GM23338 (cell line): Measurements from ENCODE around the gene EHD3. TPM values are rescaled to one million over a fixed set of nuclear protein-coding genes. Genes with fewer than 3 reads are reported as not detected.

ENCODE experiments used
- ATAC-seq: fragments of 200-7000 bp; cut with Tn5 transposase; 3 replicates; pipeline ENCODE4 v1.9.1; 2020
- DNase-seq: peaks from one replicate; pipeline ENCODE4 v3.0.0-alpha.2; 2015; ENCODE audit warnings: low spot score
- H2AFZ ChIP-seq: fragments of 200-600 bp; sonication (generic); 2 replicates; pipeline ENCODE4 v1.8.0; 2016; ENCODE audit warnings: antibody characterized with exemption, mild to moderate bottlenecking, moderate library complexity
- H3F3A ChIP-seq: fragments of 200-600 bp; sonication (generic); replicated peaks from 2 replicates; pipeline ENCODE4 v1.8.0; 2017; ENCODE audit warnings: antibody characterized with exemption, mixed run types, low read depth
- H3K27ac ChIP-seq: fragments of 200-600 bp; sonication (generic); 2 replicates; pipeline ENCODE4 v1.6.1; 2016; ENCODE audit warnings: low read depth
- H3K27me3 ChIP-seq: fragments of 200-600 bp; sonication (generic); 2 replicates; pipeline ENCODE4 v1.8.0; 2016; ENCODE audit warnings: mild to moderate bottlenecking, mixed run types, moderate library complexity; ENCODE audit not compliant: insufficient read depth
- H3K36me3 ChIP-seq: fragments of 200-600 bp; sonication (generic); 2 replicates; pipeline ENCODE4 v1.8.0; 2016; ENCODE audit warnings: mild to moderate bottlenecking; ENCODE audit not compliant: insufficient read depth
- H3K4me1 ChIP-seq: fragments of 200-600 bp; sonication (generic); 2 replicates; pipeline ENCODE4 v1.8.0; 2016; ENCODE audit warnings: mild to moderate bottlenecking, moderate library complexity; ENCODE audit not compliant: insufficient read depth
- H3K4me2 ChIP-seq: fragments of 200-600 bp; sonication (generic); 2 replicates; pipeline ENCODE4 v1.7.1; 2017; ENCODE audit warnings: mixed run types
- H3K4me3 ChIP-seq: fragments of 200-600 bp; sonication (generic); 2 replicates; pipeline ENCODE4 v1.6.1; 2016; ENCODE audit warnings: mixed run types
- H3K79me2 ChIP-seq: fragments of 200-600 bp; sonication (generic); replicated peaks from 2 replicates; pipeline ENCODE4 v1.8.0; 2017; ENCODE audit warnings: mild to moderate bottlenecking; ENCODE audit not compliant: insufficient read depth
- H3K9me2 ChIP-seq: fragments of 200-600 bp; sonication (generic); 2 replicates; pipeline ENCODE4 v1.8.0; 2017; ENCODE audit not compliant: insufficient read depth
- H4K20me1 ChIP-seq: fragments of 200-600 bp; sonication (generic); replicated peaks from 2 replicates; pipeline ENCODE4 v1.8.0; 2017; ENCODE audit warnings: mild to moderate bottlenecking; ENCODE audit not compliant: insufficient read depth
- H3K27ac Mint-ChIP-seq: 2 replicates; pipeline ENCODE4 v1.8.0; 2020; ENCODE audit warnings: inconsistent platforms, mild to moderate bottlenecking, moderate library complexity, mixed read lengths
- H3K27me3 Mint-ChIP-seq: 3 replicates; pipeline ENCODE4 v1.8.0; 2022; ENCODE audit warnings: low read depth, mild to moderate bottlenecking, moderate library complexity, mixed read lengths, inconsistent platforms; ENCODE audit not compliant: insufficient read depth, poor library complexity
- H3K36me3 Mint-ChIP-seq: 3 replicates; pipeline ENCODE4 v1.8.0; 2021; ENCODE audit warnings: low read depth, mild to moderate bottlenecking, inconsistent platforms, moderate library complexity, mixed read lengths
- H3K4me1 Mint-ChIP-seq: 3 replicates; pipeline ENCODE4 v1.8.0; 2020; ENCODE audit warnings: mild to moderate bottlenecking, inconsistent platforms, mixed read lengths
- H3K4me3 Mint-ChIP-seq: 3 replicates; pipeline ENCODE4 v1.8.0; 2021; ENCODE audit warnings: moderate library complexity, mild to moderate bottlenecking, inconsistent platforms, mixed read lengths
- H3K9me3 Mint-ChIP-seq: 3 replicates; pipeline ENCODE4 v1.8.0; 2020; ENCODE audit warnings: moderate library complexity, mild to moderate bottlenecking, inconsistent platforms, mixed read lengths
- CREB1 ChIP-seq: fragments of 250-450 bp; sonication (Bioruptor Pico); IDR thresholded peaks from 2 replicates; pipeline ENCODE4 v1.5.0; 2020; ENCODE audit warnings: low read depth, mild to moderate bottlenecking, moderate library complexity
- CTCF ChIP-seq, 2 experiments: fragments of 200-600 bp in 1 of 2; sonication (generic) in 1 of 2; conservative IDR thresholded peaks; 2 replicates each; pipeline versions ENCODE4 v1.5.1 to v1.6.1; 2016 to 2017; ENCODE audit warnings: antibody characterized with exemption in 2 of 2, low read depth in 2 of 2, mild to moderate bottlenecking in 2 of 2, moderate library complexity in 1 of 2
- ETS1 ChIP-seq: IDR thresholded peaks from 2 replicates; pipeline ENCODE4 v1.6.1; 2016; ENCODE audit warnings: antibody characterized with exemption
- EZH2 ChIP-seq: fragments of 200-600 bp; sonication (generic); IDR thresholded peaks from one replicate; pipeline ENCODE4 v1.8.0; 2017; ENCODE audit warnings: antibody characterized with exemption, mild to moderate bottlenecking, low read depth; ENCODE audit not compliant: unreplicated experiment
- EZH2phosphoT487 ChIP-seq: fragments of 200-600 bp; sonication (generic); IDR thresholded peaks from one replicate; pipeline ENCODE4 v1.8.1; 2018; ENCODE audit warnings: antibody characterized with exemption; ENCODE audit not compliant: unreplicated experiment
- JUNB ChIP-seq: IDR thresholded peaks from one replicate; pipeline ENCODE4 v1.6.1; 2016; ENCODE audit warnings: antibody characterized with exemption; ENCODE audit not compliant: unreplicated experiment
- NANOG ChIP-seq: IDR thresholded peaks from 2 replicates; pipeline ENCODE4 v1.6.1; 2016; ENCODE audit warnings: antibody characterized with exemption, borderline replicate concordance
- POLR2AphosphoS5 ChIP-seq: IDR thresholded peaks from 2 replicates; pipeline ENCODE4 v1.6.1; 2016; ENCODE audit warnings: antibody characterized with exemption, low read depth
- REST ChIP-seq: IDR thresholded peaks from one replicate; pipeline ENCODE4 v1.6.1; 2018; ENCODE audit warnings: antibody characterized with exemption; ENCODE audit not compliant: unreplicated experiment
- STAT1 ChIP-seq: IDR thresholded peaks from one replicate; pipeline ENCODE4 v1.6.1; 2016; ENCODE audit warnings: antibody characterized with exemption; ENCODE audit not compliant: unreplicated experiment
- ZNF114 ChIP-seq: fragments of 250-450 bp; sonication (Bioruptor Pico); IDR thresholded peaks from 2 replicates; pipeline ENCODE4 v1.5.0; 2020; ENCODE audit warnings: mild to moderate bottlenecking, moderate library complexity
- ZNF331 ChIP-seq: fragments of 250-450 bp; sonication (Bioruptor Pico); IDR thresholded peaks from 2 replicates; pipeline ENCODE4 v1.5.0; 2020; ENCODE audit warnings: low read depth, mild to moderate bottlenecking, moderate library complexity
- ZNF462 ChIP-seq: fragments of 250-450 bp; sonication (Bioruptor Pico); IDR thresholded peaks from 2 replicates; pipeline ENCODE4 v1.5.0; 2020; ENCODE audit warnings: mild to moderate bottlenecking, moderate library complexity
- polyA plus RNA-seq: library from polyadenylated mRNA; unstranded; fragments of >200 nt; fragmentation: Nextera tagmentation; extraction: Ambion mirVana; gene quantifications from 2 replicates; pipeline ENCODE4 v1.2.1, GENCODE V29; 2016
- total RNA-seq: library from RNA; depleted of rRNA; stranded (reverse); fragments of >200 nt; shearing (Covaris generic); gene quantifications from 2 replicates; pipeline ENCODE4 v1.2.3, GENCODE V29; 2014

EHD3 gene
- total and polyA plus RNA-seq, 2 experiments from 2014 or later: 3.3 to 12.6 TPM

- no peak overlapping the region for H3K4me2 ChIP-seq
- H3K4me3 Mint-ChIP-seq: no peak overlapping the region
- peaks cover 2% of the 10 kb centered on the region for H3K27me3 Mint-ChIP-seq
- no peak overlapping the region for H3K27ac ChIP-seq
- no peaks in the 10 kb centered on the region for H3K9me2 ChIP-seq
- no peak overlapping the region for H2AFZ ChIP-seq
- no peaks in the 10 kb centered on the region; the same call in 2 of the 3 replicates for H3K9me3 Mint-ChIP-seq
- no peak overlapping the region for H3K4me3 ChIP-seq
- H3K36me3 ChIP-seq: no peaks in the 10 kb centered on the region
- no peaks in the 10 kb centered on the region for H3K27me3 ChIP-seq
- no peaks in the 10 kb centered on the region for H4K20me1 ChIP-seq
- DNase-seq (no peak), ATAC-seq (no peak)
- no peak overlapping the region for H3K27ac Mint-ChIP-seq
- H3K79me2 ChIP-seq: no peaks in the 10 kb centered on the region
- H3K36me3 Mint-ChIP-seq: no peaks in the 10 kb centered on the region
- TF ChIP-seq ZNF114 (CRISPR knock-in tag) (no peak), ZNF462 (CRISPR knock-in tag) (no peak), NANOG (no peak), POLR2AphosphoS5 (no peak), EZH2 (no peak), CTCF (conservative IDR thresholded peaks at IDR 0.05; ENCODE audit: low read depth in 2 of 2) (no peak), STAT1 (no peak), JUNB (no peak), ZNF331 (no peak), CREB1 (CRISPR knock-in tag) (no peak), ETS1 (no peak), REST (no peak), EZH2phosphoT487 (no peak)
- no peaks in the 10 kb centered on the region; the same call in none of the 3 replicates for H3K4me1 Mint-ChIP-seq
- H3F3A ChIP-seq: no peaks in the 10 kb centered on the region
- no peaks in the 10 kb centered on the region for H3K4me1 ChIP-seq
Measured at GRCh38 chr2:31214444-31214915, 19.5 kb upstream of the EHD3 start.
